ENCODE data around the gene DLG2.
"Not testable (repeated sequence)": the region's sequence is repeated elsewhere in the genome, so short reads cannot be mapped to it uniquely, and the experiment has no call there.

The DLG2 gene

DNA sequence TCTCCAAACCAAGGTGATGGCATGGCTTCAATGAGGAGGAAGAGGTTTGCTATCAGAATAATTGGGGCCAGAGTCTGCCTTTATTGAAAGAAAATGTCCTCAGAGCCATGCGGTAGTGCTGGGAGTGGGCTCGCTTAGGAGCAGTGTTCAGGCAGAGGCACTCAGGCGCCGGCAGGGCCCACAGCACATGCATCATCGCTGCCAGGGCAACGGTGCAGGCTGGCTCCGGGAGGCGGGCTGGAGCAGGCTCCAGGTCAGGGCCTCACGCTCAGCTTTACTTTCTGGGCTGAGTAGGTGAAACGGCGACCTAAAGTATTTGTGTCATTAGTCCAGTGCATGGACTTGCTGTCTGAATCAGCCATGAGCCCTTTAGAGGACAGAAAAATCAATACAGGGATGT lies 2171.1 kb downstream of the DLG2 start:
- no peak for TF ChIP-seq PAX5 (IDR thresholded peaks at IDR 0.05; ENCODE audit: insufficient read depth, low read length, severe bottlenecking)
- TF ChIP-seq POU2F2 (IDR thresholded peaks at IDR 0.05; ENCODE audit: low read depth, low read length): no peak
- TF ChIP-seq POLR2AphosphoS5 (IDR thresholded peaks at IDR 0.05; ENCODE audit: low read depth, low read length): no peak
- no peak for TF ChIP-seq TAF1 (IDR thresholded peaks at IDR 0.05; ENCODE audit: low read depth, low read length)
- TF ChIP-seq POLR2A (IDR thresholded peaks at IDR 0.05; ENCODE audit: low read depth, low read length): no peak
- TF ChIP-seq SPI1 (IDR thresholded peaks at IDR 0.05; ENCODE audit: low read depth, low read length): no peak
- no peak for FAIRE-seq
- DNase-seq (ENCODE audit: insufficient read length, low spot score): no peak

DNA sequence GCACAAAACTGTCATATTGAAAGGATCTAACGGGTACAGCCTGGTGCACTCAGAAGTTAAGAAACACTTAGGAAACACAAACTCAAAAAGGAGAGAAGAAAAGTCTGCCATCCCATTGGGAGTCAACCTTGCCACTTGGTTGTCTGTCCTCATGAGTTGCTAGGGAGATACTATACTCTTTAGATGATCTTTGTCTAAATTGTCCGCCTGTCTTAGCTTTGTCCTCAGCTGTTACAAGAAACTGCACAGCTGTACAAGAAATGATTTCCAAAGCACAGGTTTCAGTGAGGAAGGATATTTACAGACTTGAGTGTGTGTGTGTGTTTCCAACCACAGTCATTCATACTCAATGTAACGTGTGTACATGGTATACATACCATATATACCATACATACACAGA lies 2171.8 kb downstream of the DLG2 start:
- DNase-seq (ENCODE audit: insufficient read length, low spot score): no peak
- TF ChIP-seq TAF1 (IDR thresholded peaks at IDR 0.05; ENCODE audit: low read depth, low read length): no peak
- TF ChIP-seq POU2F2 (IDR thresholded peaks at IDR 0.05; ENCODE audit: low read depth, low read length): no peak
- TF ChIP-seq POLR2AphosphoS5 (IDR thresholded peaks at IDR 0.05; ENCODE audit: low read depth, low read length): no peak
- no peak for TF ChIP-seq PAX5 (IDR thresholded peaks at IDR 0.05; ENCODE audit: insufficient read depth, low read length, severe bottlenecking)
- TF ChIP-seq POLR2A (IDR thresholded peaks at IDR 0.05; ENCODE audit: low read depth, low read length): no peak
- TF ChIP-seq SPI1 (IDR thresholded peaks at IDR 0.05; ENCODE audit: low read depth, low read length): no peak
- FAIRE-seq: peak; percentile 50

DNA sequence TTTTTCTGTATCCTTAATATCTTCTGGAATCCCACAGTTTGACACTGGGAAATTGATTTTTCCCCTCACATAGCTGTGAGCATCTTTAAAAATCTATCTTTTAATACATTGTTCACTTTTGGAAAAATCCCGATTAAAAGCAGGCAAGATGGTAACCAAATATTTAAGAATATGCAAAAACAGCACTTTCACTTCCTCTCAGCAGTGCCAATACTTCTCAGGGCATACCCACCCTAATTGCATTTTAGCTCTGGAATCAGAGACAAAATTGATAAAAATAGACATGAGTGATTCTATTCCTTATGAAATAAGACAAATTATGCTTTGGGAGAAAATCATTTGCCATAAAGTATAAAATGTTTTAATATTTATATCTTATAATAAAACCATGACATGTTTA lies 2172.5 kb downstream of the DLG2 start:
- TF ChIP-seq POU2F2 (IDR thresholded peaks at IDR 0.05; ENCODE audit: low read depth, low read length): no peak
- TF ChIP-seq SPI1 (IDR thresholded peaks at IDR 0.05; ENCODE audit: low read depth, low read length): peak; percentile 73
- no peak for FAIRE-seq

DNA sequence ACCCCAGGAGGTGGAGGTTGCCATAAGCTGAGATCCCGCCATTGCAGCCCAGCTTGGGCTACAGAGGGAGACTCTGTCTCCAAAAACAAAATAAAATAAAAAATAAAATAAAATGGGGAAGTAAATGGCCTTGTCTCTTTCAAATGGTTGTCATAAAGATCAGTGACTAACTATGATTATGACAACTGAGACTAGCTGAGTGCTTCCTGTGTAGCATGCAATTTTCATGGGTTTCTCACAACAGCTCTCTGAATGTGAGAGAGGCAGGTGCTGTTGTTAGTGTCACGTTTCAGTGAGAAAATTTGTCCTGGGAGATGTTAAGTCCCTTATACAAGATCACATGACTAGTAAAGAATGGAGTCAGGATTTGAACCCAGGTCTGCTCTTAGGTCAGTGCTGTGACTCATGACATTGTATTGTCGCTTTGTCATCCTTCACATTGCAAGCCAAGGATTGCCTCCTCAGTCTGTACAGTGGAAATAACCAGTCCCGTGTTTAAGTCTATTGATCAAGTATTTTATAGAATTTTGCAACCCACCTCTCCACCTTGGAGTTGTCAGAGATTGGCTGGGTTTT lies 2177.7 kb downstream of the DLG2 start:
- TF ChIP-seq POU2F2 (IDR thresholded peaks at IDR 0.05; ENCODE audit: low read depth, low read length) (no peak), SPI1 (IDR thresholded peaks at IDR 0.05; ENCODE audit: low read depth, low read length) (no peak), PAX5 (IDR thresholded peaks at IDR 0.05; ENCODE audit: insufficient read depth, low read length, severe bottlenecking) (no peak), TAF1 (IDR thresholded peaks at IDR 0.05; ENCODE audit: low read depth, low read length) (no peak), POLR2AphosphoS5 (IDR thresholded peaks at IDR 0.05; ENCODE audit: low read depth, low read length) (no peak), POLR2A (IDR thresholded peaks at IDR 0.05; ENCODE audit: low read depth, low read length) (no peak)
- FAIRE-seq (no peak), DNase-seq (ENCODE audit: insufficient read length, low spot score) (no peak)

More for the DNA sequence above, 2172.5 kb downstream of the DLG2 start:
- no peak for DNase-seq (ENCODE audit: insufficient read length, low spot score)

DNA sequence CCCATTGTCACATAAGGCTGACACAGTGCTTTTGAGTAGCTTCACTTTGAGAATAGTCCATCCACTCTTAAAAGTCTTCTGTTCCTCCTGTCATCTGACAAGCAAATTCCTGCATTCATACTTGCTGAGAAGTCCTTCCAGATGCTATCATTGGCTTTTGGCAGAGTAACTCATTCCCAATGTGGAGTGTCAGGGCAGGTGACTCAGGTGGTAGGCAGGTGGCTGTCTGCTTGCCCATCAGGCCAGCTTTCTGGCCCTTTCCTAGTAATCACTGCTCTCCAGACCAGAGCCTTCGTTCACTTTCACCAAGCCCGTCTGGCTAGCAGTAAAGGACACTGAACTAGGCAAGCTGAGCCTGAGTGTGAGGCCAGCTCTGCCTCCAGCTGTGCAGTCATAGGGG lies 2178.5 kb downstream of the DLG2 start:
- FAIRE-seq: no peak
- DNase-seq (ENCODE audit: insufficient read length, low spot score): no peak
- TF ChIP-seq PAX5 (IDR thresholded peaks at IDR 0.05; ENCODE audit: insufficient read depth, low read length, severe bottlenecking) (no peak), POLR2AphosphoS5 (IDR thresholded peaks at IDR 0.05; ENCODE audit: low read depth, low read length) (no peak), SPI1 (IDR thresholded peaks at IDR 0.05; ENCODE audit: low read depth, low read length) (no peak), POLR2A (IDR thresholded peaks at IDR 0.05; ENCODE audit: low read depth, low read length) (no peak), TAF1 (IDR thresholded peaks at IDR 0.05; ENCODE audit: low read depth, low read length) (no peak), POU2F2 (IDR thresholded peaks at IDR 0.05; ENCODE audit: low read depth, low read length) (no peak)

DNA sequence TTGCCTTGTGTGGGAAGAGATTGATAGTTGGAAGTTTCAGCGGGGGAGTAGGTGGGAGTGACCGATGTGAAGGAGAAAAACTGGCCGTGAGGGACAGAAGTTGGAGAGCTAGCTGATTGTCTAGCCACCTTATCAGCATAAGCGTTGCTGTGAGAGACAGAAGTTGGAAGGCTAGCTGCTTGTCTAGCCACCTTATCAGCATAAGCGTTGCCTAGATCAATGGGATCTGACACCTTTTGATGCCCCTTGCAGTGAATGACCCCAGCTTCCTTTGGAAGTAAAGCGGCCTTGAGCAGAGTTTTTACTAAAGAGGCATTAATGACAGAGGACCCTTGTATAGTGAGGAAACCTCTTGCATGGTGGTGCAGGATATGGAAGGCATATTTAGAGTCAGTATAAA lies 2183.3 kb downstream of the DLG2 start:
- DNase-seq (ENCODE audit: insufficient read length, low spot score); FAIRE-seq: not testable (repeated sequence)

DNA sequence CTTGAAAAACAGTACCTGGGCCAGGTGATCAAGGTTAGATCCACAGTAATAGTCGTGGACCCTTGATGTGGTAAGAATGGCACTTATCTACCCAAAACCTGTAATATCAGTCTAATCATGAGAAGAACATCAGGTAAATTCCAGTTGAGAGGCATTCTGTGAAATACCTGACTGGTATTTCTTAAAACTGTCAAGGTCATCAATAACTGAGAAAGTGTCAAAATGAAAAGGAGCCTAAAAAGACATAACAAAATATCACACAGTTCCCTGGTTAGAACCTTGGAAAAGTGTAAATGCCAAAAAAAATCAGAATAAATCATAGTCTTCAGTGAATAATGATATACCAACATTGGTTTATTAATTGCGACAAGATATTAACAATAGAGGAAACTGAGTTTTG lies 2185.5 kb downstream of the DLG2 start:
- FAIRE-seq (no peak), DNase-seq (ENCODE audit: insufficient read length, low spot score) (no peak)
- TF ChIP-seq TAF1 (IDR thresholded peaks at IDR 0.05; ENCODE audit: low read depth, low read length) (no peak), POLR2AphosphoS5 (IDR thresholded peaks at IDR 0.05; ENCODE audit: low read depth, low read length) (no peak), SPI1 (IDR thresholded peaks at IDR 0.05; ENCODE audit: low read depth, low read length) (no peak), PAX5 (IDR thresholded peaks at IDR 0.05; ENCODE audit: insufficient read depth, low read length, severe bottlenecking) (no peak), POLR2A (IDR thresholded peaks at IDR 0.05; ENCODE audit: low read depth, low read length) (no peak), POU2F2 (IDR thresholded peaks at IDR 0.05; ENCODE audit: low read depth, low read length) (no peak)

DNA sequence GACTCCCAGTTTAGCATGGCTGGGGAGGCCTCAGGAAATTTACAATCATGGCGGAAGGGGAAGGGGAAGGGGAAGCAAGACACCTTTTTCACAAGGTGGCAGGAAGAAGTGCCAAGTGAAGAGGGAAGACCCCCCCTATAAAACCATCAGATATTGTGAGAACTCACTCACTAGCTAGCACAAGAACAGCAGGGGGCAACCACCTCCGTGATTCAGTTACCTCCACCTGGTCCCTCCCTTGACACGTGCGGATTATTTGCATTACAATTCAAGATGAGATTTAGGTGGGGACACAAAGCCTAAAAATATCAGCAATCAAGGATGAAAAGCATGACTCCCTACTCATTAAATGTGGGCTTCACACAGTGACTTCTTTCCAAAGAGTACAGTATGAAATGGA lies 2186.0 kb downstream of the DLG2 start:
- FAIRE-seq (no peak), DNase-seq (ENCODE audit: insufficient read length, low spot score) (no peak)
- TF ChIP-seq TAF1 (IDR thresholded peaks at IDR 0.05; ENCODE audit: low read depth, low read length) (no peak), SPI1 (IDR thresholded peaks at IDR 0.05; ENCODE audit: low read depth, low read length) (no peak), POU2F2 (IDR thresholded peaks at IDR 0.05; ENCODE audit: low read depth, low read length) (no peak), PAX5 (IDR thresholded peaks at IDR 0.05; ENCODE audit: insufficient read depth, low read length, severe bottlenecking) (no peak), POLR2AphosphoS5 (IDR thresholded peaks at IDR 0.05; ENCODE audit: low read depth, low read length) (no peak), POLR2A (IDR thresholded peaks at IDR 0.05; ENCODE audit: low read depth, low read length) (no peak)

DNA sequence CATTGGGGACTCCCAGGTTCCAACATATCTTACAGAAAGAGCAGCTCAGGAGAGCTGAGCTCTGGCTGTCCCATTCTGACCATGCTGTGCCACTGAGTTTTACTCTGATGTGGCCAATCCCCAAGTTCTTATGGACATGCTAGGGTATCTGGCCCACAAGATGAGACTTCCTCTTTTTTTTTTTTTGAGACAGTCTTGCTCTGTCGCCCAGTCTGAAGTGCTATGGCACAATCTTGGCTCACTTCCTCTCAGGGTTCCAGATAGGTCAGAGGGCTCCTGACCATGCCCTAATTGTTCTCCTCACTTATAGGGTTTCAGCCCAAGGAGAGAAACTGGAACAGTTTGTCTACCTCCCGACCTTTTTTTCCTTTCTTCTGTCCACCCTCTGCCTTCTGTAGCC lies 2188.7 kb downstream of the DLG2 start:
- FAIRE-seq (no peak), DNase-seq (ENCODE audit: insufficient read length, low spot score) (no peak)
- no peak for TF ChIP-seq TAF1 (IDR thresholded peaks at IDR 0.05; ENCODE audit: low read depth, low read length)
- TF ChIP-seq POU2F2 (IDR thresholded peaks at IDR 0.05; ENCODE audit: low read depth, low read length): no peak
- no peak for TF ChIP-seq POLR2A (IDR thresholded peaks at IDR 0.05; ENCODE audit: low read depth, low read length)
- no peak for TF ChIP-seq PAX5 (IDR thresholded peaks at IDR 0.05; ENCODE audit: insufficient read depth, low read length, severe bottlenecking)
- peak; percentile 71 for TF ChIP-seq SPI1 (IDR thresholded peaks at IDR 0.05; ENCODE audit: low read depth, low read length)
- TF ChIP-seq POLR2AphosphoS5 (IDR thresholded peaks at IDR 0.05; ENCODE audit: low read depth, low read length): no peak

DNA sequence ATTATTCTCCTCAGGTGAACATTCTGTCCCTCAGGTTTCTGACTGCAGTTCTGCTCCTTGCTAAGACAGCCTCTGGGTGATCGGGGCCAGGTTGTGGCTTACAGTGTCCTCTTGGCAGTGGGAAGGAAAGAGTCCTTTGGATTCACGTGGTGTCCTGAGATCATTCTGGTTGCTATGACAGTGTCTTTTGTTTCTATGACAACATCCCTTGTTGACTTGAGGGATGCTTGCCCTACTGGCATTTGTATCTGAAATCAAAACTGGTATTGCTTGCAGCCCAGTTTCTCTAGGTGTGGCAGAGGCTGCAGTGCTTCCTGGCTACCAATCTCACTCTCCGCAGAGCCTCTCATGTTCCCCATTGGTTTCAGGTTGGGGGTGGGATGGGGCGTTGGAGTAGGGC lies 2189.2 kb downstream of the DLG2 start:
- FAIRE-seq (no peak), DNase-seq (ENCODE audit: insufficient read length, low spot score) (no peak)
- TF ChIP-seq TAF1 (IDR thresholded peaks at IDR 0.05; ENCODE audit: low read depth, low read length) (no peak), POU2F2 (IDR thresholded peaks at IDR 0.05; ENCODE audit: low read depth, low read length) (no peak), POLR2A (IDR thresholded peaks at IDR 0.05; ENCODE audit: low read depth, low read length) (no peak), PAX5 (IDR thresholded peaks at IDR 0.05; ENCODE audit: insufficient read depth, low read length, severe bottlenecking) (no peak), POLR2AphosphoS5 (IDR thresholded peaks at IDR 0.05; ENCODE audit: low read depth, low read length) (no peak), SPI1 (IDR thresholded peaks at IDR 0.05; ENCODE audit: low read depth, low read length) (no peak)

All from GM12891 (cell line).